ENCODE results near the gene CCR2. TPM values are rescaled to one million over a fixed set of nuclear protein-coding genes. Genes with fewer than 3 reads are reported as not detected.

The CCR2 gene
- total RNA-seq, 4 donors from 2014 or later = 0.15 to 1.4 (median 0.80) TPM

- H3K27me3 ChIP-seq = no peaks in the 10 kb centered on the region
- no peak overlapping the region for H3K27ac ChIP-seq
- H3K36me3 ChIP-seq = no peaks in the 10 kb centered on the region
- intact Hi-C loops (cut with DNase I; ENCODE audit: low total_unique reads) = no loop called here
- TF ChIP-seq CTCF (IDR thresholded peaks at IDR 0.05 in 4 of 5, conservative IDR thresholded peaks at IDR 0.05 in 1 of 5) (no peak), POLR2A (IDR thresholded peaks at IDR 0.05) (no peak)
- DNase-seq = no peak
- no peak overlapping the region for H3K4me3 ChIP-seq
- peak in 1 of 2 donors; percentile 50 for ATAC-seq
- in situ Hi-C loops (cut with MboI; ENCODE audit: low sequenced_read_pairs in 4 of 4) = no loop called here
- H3K4me1 ChIP-seq = peaks cover 9% of the 10 kb centered on the region in 2 donors
- no peaks in the 10 kb centered on the region for H3K9me3 ChIP-seq
Measured at GRCh38 chr3:46397111-46397510, 43.2 kb downstream of the CCR2 start.

- no peak for ATAC-seq
- DNase-seq = no peak
- Histone ChIP-seq H3K27ac (no peak overlapping the region), H3K4me1 (peaks cover 9% of the 10 kb centered on the region in 2 donors), H3K27me3 (no peaks in the 10 kb centered on the region), H3K36me3 (no peaks in the 10 kb centered on the region), H3K4me3 (no peak overlapping the region), H3K9me3 (no peaks in the 10 kb centered on the region)
- intact Hi-C loops (cut with DNase I; ENCODE audit: low total_unique reads) (no loop called here), in situ Hi-C loops (cut with MboI; ENCODE audit: low sequenced_read_pairs in 4 of 4) (no loop called here)
- TF ChIP-seq CTCF (IDR thresholded peaks at IDR 0.05 in 4 of 5, conservative IDR thresholded peaks at IDR 0.05 in 1 of 5) (no peak), POLR2A (IDR thresholded peaks at IDR 0.05) (no peak)
Measured at GRCh38 chr3:46398186-46398955, 44.5 kb downstream of the CCR2 start.

- H3K27me3 ChIP-seq = no peaks in the 10 kb centered on the region
- in situ Hi-C loops (cut with MboI; ENCODE audit: low sequenced_read_pairs in 4 of 4) = no loop called here
- H3K27ac ChIP-seq = no peak overlapping the region
- no peak overlapping the region for H3K4me3 ChIP-seq
- H3K4me1 ChIP-seq = peaks cover 9% of the 10 kb centered on the region in 2 donors
- TF ChIP-seq POLR2A (IDR thresholded peaks at IDR 0.05) (no peak), CTCF (IDR thresholded peaks at IDR 0.05 in 4 of 5, conservative IDR thresholded peaks at IDR 0.05 in 1 of 5) (no peak)
- ATAC-seq (no peak), DNase-seq (no peak)
- H3K9me3 ChIP-seq = no peaks in the 10 kb centered on the region
- no peaks in the 10 kb centered on the region for H3K36me3 ChIP-seq
- intact Hi-C loops (cut with DNase I; ENCODE audit: low total_unique reads) = no loop called here
Measured at GRCh38 chr3:46399098-46399497, 45.2 kb downstream of the CCR2 start.

- Histone ChIP-seq H3K27ac (no peak overlapping the region), H3K9me3 (no peaks in the 10 kb centered on the region), H3K4me3 (no peak overlapping the region), H3K27me3 (no peaks in the 10 kb centered on the region), H3K36me3 (no peaks in the 10 kb centered on the region), H3K4me1 (peaks cover 9% of the 10 kb centered on the region in 2 donors)
- in situ Hi-C loops (cut with MboI; ENCODE audit: low sequenced_read_pairs in 4 of 4) = no loop called here
- DNase-seq (no peak), ATAC-seq (no peak)
- TF ChIP-seq POLR2A (IDR thresholded peaks at IDR 0.05) (no peak), CTCF (IDR thresholded peaks at IDR 0.05 in 4 of 5, conservative IDR thresholded peaks at IDR 0.05 in 1 of 5) (no peak)
- intact Hi-C loops (cut with DNase I; ENCODE audit: low total_unique reads) = no loop called here
Measured at GRCh38 chr3:46399557-46399956, 45.6 kb downstream of the CCR2 start.
